DMS53 (cell line): ENCODE measurements around the gene BRMS1.

Experiments used
- DNase-seq: peaks from one replicate; lab custom pipeline; 2025; lab: John Stamatoyannopoulos, UW

Gene BRMS1

GRCh38 chr11:66309475-66309874 lies 35.4 kb downstream of the BRMS1 start:
- no peak for DNase-seq

GRCh38 chr11:66302656-66303055 lies 42.2 kb downstream of the BRMS1 start:
- no peak for DNase-seq

- no peak for DNase-seq
These were observed 45.7 kb downstream of the BRMS1 start for GRCh38 chr11:66299186-66299585.

- DNase-seq: no peak
These were observed 47.3 kb downstream of the BRMS1 start for GRCh38 chr11:66297610-66298009.

GRCh38 chr11:66294626-66295620 lies 50.0 kb downstream of the BRMS1 start:
- no peak for DNase-seq

- DNase-seq: no peak
These were observed 50.9 kb downstream of the BRMS1 start for GRCh38 chr11:66293777-66294625.

GRCh38 chr11:66293352-66293751 lies 51.6 kb downstream of the BRMS1 start:
- no peak for DNase-seq

- peak; percentile 52 for DNase-seq
These were observed 52.2 kb downstream of the BRMS1 start for GRCh38 chr11:66292543-66293332.

- DNase-seq: peak; percentile 77
These were observed 53.0 kb downstream of the BRMS1 start, which contains the start of gene TMEM151A for GRCh38 chr11:66291706-66292542. Gene TMEM151A (plus strand): TSS chr11:66291894. CDS start chr11:66292014, 120 bp downstream.

GRCh38 chr11:66291303-66291705 lies 53.6 kb downstream of the BRMS1 start:
- DNase-seq: peak; percentile 51

- no peak for DNase-seq
These were observed 54.6 kb downstream of the BRMS1 start for GRCh38 chr11:66290330-66290621.

- peak; percentile 69 for DNase-seq
These were observed 55.2 kb downstream of the BRMS1 start for GRCh38 chr11:66289548-66290329.

- DNase-seq: peak; percentile 100
These were observed 56.0 kb downstream of the BRMS1 start, which contains the start of gene YIF1A for GRCh38 chr11:66288671-66289547. Gene YIF1A (minus strand): TSS chr11:66289143. CDS start chr11:66288985, 158 bp downstream.

- no peak for DNase-seq
These were observed 56.8 kb downstream of the BRMS1 start for GRCh38 chr11:66287889-66288670.
